OCI-LY1 (cell line): ENCODE measurements around the gene CDH13.

Experiments
- H2AFZ ChIP-seq: fragments of 200-600 bp; sonication (generic), shearing (Covaris generic); 2 replicates; pipeline ENCODE4 v1.6.0; 2014; ENCODE audit warnings: antibody characterized with exemption, mild to moderate bottlenecking, low read length
- H3F3A ChIP-seq: fragments of 200-600 bp; sonication (generic), shearing (Covaris generic); 2 replicates; pipeline ENCODE4 v1.6.0; 2014; ENCODE audit warnings: mild to moderate bottlenecking, antibody characterized with exemption, low read length, moderate library complexity; ENCODE audit not compliant: insufficient read depth
- H3K27ac ChIP-seq: fragments of 200-600 bp; sonication (generic); 2 replicates; pipeline ENCODE4 v1.5.1; 2014; ENCODE audit warnings: low read length, mixed run types, mild to moderate bottlenecking, low read depth; ENCODE audit not compliant: poor library complexity, severe bottlenecking
- H3K27me3 ChIP-seq: fragments of 200-600 bp; sonication (generic); 2 replicates; pipeline ENCODE4 v1.6.0; 2014; ENCODE audit warnings: antibody characterized with exemption, mild to moderate bottlenecking, low read length, moderate library complexity; ENCODE audit not compliant: insufficient read depth
- H3K36me3 ChIP-seq: fragments of 200-600 bp; sonication (generic); 2 replicates; pipeline ENCODE4 v1.6.1; 2014; ENCODE audit warnings: mild to moderate bottlenecking, antibody characterized with exemption, low read length, moderate library complexity, mixed read lengths; ENCODE audit not compliant: insufficient read depth
- H3K4me1 ChIP-seq: fragments of 200-600 bp; sonication (generic); 2 replicates; pipeline ENCODE4 v1.5.1; 2014; ENCODE audit warnings: mild to moderate bottlenecking, low read length, moderate library complexity; ENCODE audit not compliant: insufficient read depth, severe bottlenecking
- H3K4me2 ChIP-seq: fragments of 200-600 bp; sonication (generic), shearing (Covaris generic); 2 replicates; pipeline ENCODE4 v1.6.1; 2014; ENCODE audit warnings: low read length
- H3K4me3 ChIP-seq: fragments of 200-600 bp; sonication (generic); 2 replicates; pipeline ENCODE4 v1.5.1; 2014; ENCODE audit warnings: low read length, low read depth, mild to moderate bottlenecking, mixed read lengths; ENCODE audit not compliant: poor library complexity, severe bottlenecking
- H3K79me2 ChIP-seq: fragments of 200-600 bp; shearing (Covaris generic); 2 replicates; pipeline ENCODE4 v1.6.1; 2016; ENCODE audit warnings: mixed run types, low read length, mixed read lengths; ENCODE audit not compliant: insufficient read depth
- H3K9ac ChIP-seq: fragments of 200-600 bp; sonication (generic), shearing (Covaris generic); 2 replicates; pipeline ENCODE4 v1.6.1; 2014; ENCODE audit warnings: mild to moderate bottlenecking, low read length, mixed read lengths
- H3K9me2 ChIP-seq: fragments of 200-600 bp; sonication (generic), shearing (Covaris generic); 2 replicates; pipeline ENCODE4 v1.6.1; 2014; ENCODE audit warnings: low read depth, mild to moderate bottlenecking, low read length, mixed read lengths
- H3K9me3 ChIP-seq: fragments of 200-600 bp; shearing (Covaris generic); 2 replicates; pipeline ENCODE4 v1.6.1; 2014; ENCODE audit warnings: low read length, mixed read lengths
- H4K20me1 ChIP-seq: fragments of 200-600 bp; sonication (generic), shearing (Covaris generic); 2 replicates; pipeline ENCODE4 v1.6.0; 2016; ENCODE audit warnings: mild to moderate bottlenecking, low read length; ENCODE audit not compliant: insufficient read depth
- CTCF ChIP-seq: fragments of 200-600 bp; sonication (generic), shearing (Covaris generic); IDR thresholded peaks from 2 replicates; pipeline ENCODE4 v1.5.1; 2017; ENCODE audit warnings: mild to moderate bottlenecking, antibody characterized with exemption, low read length, moderate library complexity, mixed read lengths
- EZH2 ChIP-seq: fragments of 200-600 bp; sonication (generic), shearing (Covaris generic); IDR thresholded peaks from 2 replicates; pipeline ENCODE4 v1.8.0; 2017; ENCODE audit warnings: borderline replicate concordance, mixed run types, mild to moderate bottlenecking, antibody characterized with exemption, low read length, moderate library complexity, mixed read lengths

Gene CDH13

GRCh38 chr16:82980810-82981209 lies 354.0 kb downstream of the CDH13 start:
- H3K4me1 ChIP-seq, result no peaks in the 10 kb centered on the region
- no peak overlapping the region for H3K4me2 ChIP-seq
- no peak overlapping the region for H2AFZ ChIP-seq
- H3K27ac ChIP-seq, result no peak overlapping the region
- H3K9me3 ChIP-seq, result no peaks in the 10 kb centered on the region
- H3K27me3 ChIP-seq, result no peaks in the 10 kb centered on the region
- no peaks in the 10 kb centered on the region for H3K79me2 ChIP-seq
- no peak overlapping the region for H3K4me3 ChIP-seq
- no peaks in the 10 kb centered on the region for H4K20me1 ChIP-seq
- no peak overlapping the region for H3K9ac ChIP-seq
- TF ChIP-seq CTCF (no peak), EZH2 (no peak)
- no peaks in the 10 kb centered on the region for H3K36me3 ChIP-seq
- no peaks in the 10 kb centered on the region for H3F3A ChIP-seq
- no peaks in the 10 kb centered on the region for H3K9me2 ChIP-seq

- Histone ChIP-seq H3K9me2 (no peaks in the 10 kb centered on the region), H3K9me3 (no peaks in the 10 kb centered on the region), H3K4me1 (no peaks in the 10 kb centered on the region), H3K36me3 (no peaks in the 10 kb centered on the region), H3F3A (no peaks in the 10 kb centered on the region), H4K20me1 (no peaks in the 10 kb centered on the region), H3K4me2 (no peak overlapping the region), H3K27ac (no peak overlapping the region), H3K9ac (no peak overlapping the region), H3K27me3 (no peaks in the 10 kb centered on the region), H3K4me3 (no peak overlapping the region), H3K79me2 (no peaks in the 10 kb centered on the region), H2AFZ (no peak overlapping the region)
- TF ChIP-seq EZH2 (no peak), CTCF (no peak)
These were observed 361.0 kb downstream of the CDH13 start for GRCh38 chr16:82987767-82988166.

- Histone ChIP-seq H3K27me3 (no peaks in the 10 kb centered on the region), H3K9me2 (no peaks in the 10 kb centered on the region)
These were observed 363.4 kb downstream of the CDH13 start for GRCh38 chr16:82990155-82990554.

More at GRCh38 chr16:82990155-82990554, 363.4 kb downstream of the CDH13 start:
- H3K36me3 ChIP-seq, result no peaks in the 10 kb centered on the region
- H2AFZ ChIP-seq, result no peak overlapping the region
- no peak overlapping the region for H3K9ac ChIP-seq
- no peaks in the 10 kb centered on the region for H3K9me3 ChIP-seq
- H3K79me2 ChIP-seq, result no peaks in the 10 kb centered on the region
- H4K20me1 ChIP-seq, result no peaks in the 10 kb centered on the region
- TF ChIP-seq CTCF (no peak), EZH2 (no peak)
- H3K27ac ChIP-seq, result no peak overlapping the region
- no peak overlapping the region for H3K4me3 ChIP-seq
- H3K4me2 ChIP-seq, result no peak overlapping the region
- H3K4me1 ChIP-seq, result no peaks in the 10 kb centered on the region
- H3F3A ChIP-seq, result no peaks in the 10 kb centered on the region
